Measurements from ENCODE around the gene PRKCZ.

PRKCZ gene

GRCh38 chr1:2234762-2235113 is 184.5 kb downstream of the PRKCZ start:
- DNase-seq (ENCODE audit: low read depth, low spot score), result no peak
- in situ Hi-C loops (cut with HindIII; ENCODE audit: low sequenced_read_pairs), result no loop called here
- TF ChIP-seq, protein P1, sequence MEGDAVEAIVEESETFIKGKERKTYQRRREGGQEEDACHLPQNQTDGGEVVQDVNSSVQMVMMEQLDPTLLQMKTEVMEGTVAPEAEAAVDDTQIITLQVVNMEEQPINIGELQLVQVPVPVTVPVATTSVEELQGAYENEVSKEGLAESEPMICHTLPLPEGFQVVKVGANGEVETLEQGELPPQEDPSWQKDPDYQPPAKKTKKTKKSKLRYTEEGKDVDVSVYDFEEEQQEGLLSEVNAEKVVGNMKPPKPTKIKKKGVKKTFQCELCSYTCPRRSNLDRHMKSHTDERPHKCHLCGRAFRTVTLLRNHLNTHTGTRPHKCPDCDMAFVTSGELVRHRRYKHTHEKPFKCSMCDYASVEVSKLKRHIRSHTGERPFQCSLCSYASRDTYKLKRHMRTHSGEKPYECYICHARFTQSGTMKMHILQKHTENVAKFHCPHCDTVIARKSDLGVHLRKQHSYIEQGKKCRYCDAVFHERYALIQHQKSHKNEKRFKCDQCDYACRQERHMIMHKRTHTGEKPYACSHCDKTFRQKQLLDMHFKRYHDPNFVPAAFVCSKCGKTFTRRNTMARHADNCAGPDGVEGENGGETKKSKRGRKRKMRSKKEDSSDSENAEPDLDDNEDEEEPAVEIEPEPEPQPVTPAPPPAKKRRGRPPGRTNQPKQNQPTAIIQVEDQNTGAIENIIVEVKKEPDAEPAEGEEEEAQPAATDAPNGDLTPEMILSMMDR (IDR thresholded peaks at IDR 0.05; ENCODE audit: low read depth, low read length), result no peak
- peak overlapping the region; percentile 2 for H3K4me3 ChIP-seq (ENCODE audit: low read depth, low read length)

Data from astrocyte of the spinal cord (primary cell).